Pancreas (tissue), 10 donors: ENCODE results near the gene CHRDL2. TPM values are rescaled to one million over a fixed set of nuclear protein-coding genes. Genes with fewer than 3 reads are reported as not detected.
A peak's percentile ranks its signal among the peaks of the same experiment; 100 is the strongest.

ENCODE experiments used
- ATAC-seq, 4 donors: fragments of 200-7000 bp; cut with Tn5 transposase; one replicate each; pipeline versions ENCODE4 v1.8.0 to v1.9.1; 2020; ENCODE audit warnings: mild to moderate bottlenecking in 4 of 4, moderate library complexity in 4 of 4
- DNase-seq, 6 donors: peaks; one replicate each; pipeline ENCODE4 v3.0.0-alpha.2; 2020
- FAIRE-seq: peaks from 2 replicates; lab custom pipeline; 2012; peaks lifted over from hg19 to GRCh38; lab: Jason Lieb, UNC
- H3K27ac ChIP-seq, 4 donors: fragments of 200-600 bp; sonication (generic); 1 replicate in 3 of 4; 2 replicates in 1 of 4; pipeline versions ENCODE4 v1.5.0 to v1.8.0; 2020
- H3K27me3 ChIP-seq, 4 donors: fragments of 200-600 bp; one replicate each; pipeline ENCODE4 v1.8.0; 2021
- H3K36me3 ChIP-seq, 3 donors: fragments of 200-600 bp; sonication (generic) in 1 of 3; one replicate each; pipeline versions ENCODE4 v1.5.0 to v1.8.0; 2020 to 2021
- H3K4me1 ChIP-seq, 3 donors: fragments of 200-600 bp; one replicate each; pipeline ENCODE4 v1.8.0; 2021
- H3K4me3 ChIP-seq, 4 donors: fragments of 200-600 bp; sonication (generic) in 2 of 4; one replicate each; pipeline versions ENCODE4 v1.5.0 to v1.8.0; 2020 to 2021
- H3K9me3 ChIP-seq, 4 donors: fragments of 200-600 bp; one replicate each; pipeline ENCODE4 v1.8.0; 2021
- CTCF ChIP-seq, 4 donors: fragments of 200-600 bp; sonication (generic) in 3 of 4; IDR thresholded peaks; one replicate each; pipeline versions ENCODE4 v1.5.0 to v1.8.0; 2021; ENCODE audit warnings: antibody characterized with exemption in 4 of 4
- WGBS, 2 donors: extraction: QIAGEN DNeasy Blood & Tissue Kit; methylation state at CpG; one replicate each; pipeline ENCODE4 v1.1.7; 2013; 5-methylcytosine and 5-hydroxymethylcytosine counted together
- intact Hi-C, 3 donors: fragments of 100-400 bp; cut with DNase I; formaldehyde crosslinking; loops; one replicate each; pipeline versions ENCODE4 v1.11.1 to v1.14.2; 2022
- polyA plus RNA-seq, 2 donors: library from polyadenylated mRNA; stranded (reverse); fragments of 200-250 nt; gene quantifications; one replicate each; pipeline ENCODE4 v1.2.3, GENCODE V29; 2013
- total RNA-seq, 6 donors: library from RNA; stranded (reverse); fragmentation: NEBNext Ultra II Directional in 4 of 6; extraction: Animal tissue kit (Norgen Biotek cat#: 25700) in 4 of 6; gene quantifications; one replicate each; pipeline versions ENCODE4 v1.2.1 to v1.2.4, GENCODE V29; 2021 to 2023
- donor health status: healthy with polysubstance abuse.
- donor health status: DM: no; HTN: no; CAD: no; lungs with moderate emphysema.
- donor health status: DM: no; HTN: no; CAD: no.
- donor health status: control.
- donor health status: control.
- donor health status: Bipolar disorder and iron deficiency.
- donor health status: DM: yes; HTN: yes; CAD: no.
- donor health status: DM: no; HTN: no; CAD: no.
- donor health status: DM: no; HTN: no; CAD: no.
- donor health status: DM: yes; HTN: yes; CAD: no.

The CHRDL2 gene
- total and polyA plus RNA-seq, 8 donors: 0.72 to 6.9 (median 2.0) TPM; not detected in 1

- no peak for DNase-seq
- H3K27me3 ChIP-seq: no peaks in the 10 kb centered on the region
- peaks cover 0 to 14% (median 10%) of the 10 kb centered on the region in 3 donors for H3K4me1 ChIP-seq
- FAIRE-seq: no peak
- intact Hi-C loops: no loop called here
- H3K36me3 ChIP-seq: no peaks in the 10 kb centered on the region
- no peaks in the 10 kb centered on the region for H3K9me3 ChIP-seq
- H3K4me3 ChIP-seq: no peak overlapping the region
- ATAC-seq: no peak
- no peak for TF ChIP-seq CTCF (IDR thresholded peaks at IDR 0.05)
- no peak overlapping the region for H3K27ac ChIP-seq
Measured at GRCh38 chr11:74777038-74777437, 45.8 kb upstream of the CHRDL2 start.

GRCh38 chr11:74776546-74776945 lies 45.3 kb upstream of the CHRDL2 start:
- Histone ChIP-seq H3K36me3 (no peaks in the 10 kb centered on the region), H3K4me1 (peaks cover 0 to 16% (median 9%) of the 10 kb centered on the region in 3 donors), H3K4me3 (no peak overlapping the region), H3K27me3 (no peaks in the 10 kb centered on the region), H3K9me3 (no peaks in the 10 kb centered on the region), H3K27ac (no peak overlapping the region)
- DNase-seq: no peak
- TF ChIP-seq CTCF (IDR thresholded peaks at IDR 0.05): no peak
- intact Hi-C loops: no loop called here
- FAIRE-seq: no peak
- ATAC-seq: peak in 1 of 4 donors; percentile 15

- Histone ChIP-seq H3K27ac (no peak overlapping the region), H3K4me3 (no peak overlapping the region), H3K9me3 (no peaks in the 10 kb centered on the region), H3K4me1 (peaks cover 0 to 16% (median 7%) of the 10 kb centered on the region in 3 donors), H3K27me3 (no peaks in the 10 kb centered on the region), H3K36me3 (no peaks in the 10 kb centered on the region)
- no peak for ATAC-seq
- DNase-seq: no peak
- WGBS, 2 donors: 56 to 90% methylated on average over 1 of the region's 1 CpG
- intact Hi-C loops: no loop called here
- no peak for TF ChIP-seq CTCF (IDR thresholded peaks at IDR 0.05)
- FAIRE-seq: no peak
Measured at GRCh38 chr11:74775762-74776161, 44.5 kb upstream of the CHRDL2 start.

GRCh38 chr11:74773476-74773875 lies 42.2 kb upstream of the CHRDL2 start:
- H3K4me3 ChIP-seq: no peak overlapping the region
- peaks cover 0 to 16% (median 7%) of the 10 kb centered on the region in 3 donors for H3K4me1 ChIP-seq
- no peak overlapping the region for H3K27ac ChIP-seq
- no peaks in the 10 kb centered on the region for H3K9me3 ChIP-seq
- DNase-seq (no peak), ATAC-seq (no peak), FAIRE-seq (no peak)
- intact Hi-C loops: no loop called here
- H3K36me3 ChIP-seq: no peaks in the 10 kb centered on the region
- TF ChIP-seq CTCF (IDR thresholded peaks at IDR 0.05): no peak
- no peaks in the 10 kb centered on the region for H3K27me3 ChIP-seq

- no peaks in the 10 kb centered on the region for H3K9me3 ChIP-seq
- peaks cover 0 to 13% (median 7%) of the 10 kb centered on the region in 3 donors for H3K4me1 ChIP-seq
- 95 to 97% methylated on average over 3 of the region's 3 CpGs for WGBS, 2 donors
- no peaks in the 10 kb centered on the region for H3K36me3 ChIP-seq
- TF ChIP-seq CTCF (IDR thresholded peaks at IDR 0.05): no peak
- H3K27me3 ChIP-seq: no peaks in the 10 kb centered on the region
- DNase-seq: no peak
- intact Hi-C loops: no loop called here
- no peak overlapping the region for H3K27ac ChIP-seq
- H3K4me3 ChIP-seq: no peak overlapping the region
- no peak for FAIRE-seq
- ATAC-seq: no peak
Measured at GRCh38 chr11:74771139-74771538, 39.9 kb upstream of the CHRDL2 start.
